Measurements from ENCODE around the gene KMT2C. TPM values are rescaled to one million over a fixed set of nuclear protein-coding genes. Genes with fewer than 3 reads are reported as not detected.
"Not testable (repeated sequence)": the region's sequence is repeated elsewhere in the genome, so short reads cannot be mapped to it uniquely, and the experiment has no call there.

KMT2C gene
- total and polyA plus RNA-seq, 2 of the 13 experiments (the other 11 are each of a cell fraction or from before 2014, with no cell fraction given), result 7.1 to 14.4 TPM

DNA sequence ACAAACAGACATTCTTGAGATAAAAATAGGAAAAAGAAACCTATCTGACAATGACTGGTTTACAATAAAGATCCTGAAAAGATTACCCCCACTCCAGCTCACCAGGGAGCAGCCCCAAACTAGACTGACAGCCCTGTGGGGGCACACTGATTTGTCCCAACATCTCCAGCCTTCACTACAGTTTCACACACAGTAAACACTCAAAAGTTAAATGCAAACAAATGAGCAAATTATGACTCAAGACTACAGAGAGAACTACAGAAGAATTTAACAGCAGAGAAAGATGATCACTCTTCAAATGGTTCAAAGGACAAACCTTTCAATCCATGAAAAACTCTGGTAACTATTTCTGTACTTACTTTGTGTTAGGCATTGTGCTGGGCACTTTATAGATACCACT is 176.2 kb downstream of the KMT2C start (continued):
- TF ChIP-seq, protein P1, sequence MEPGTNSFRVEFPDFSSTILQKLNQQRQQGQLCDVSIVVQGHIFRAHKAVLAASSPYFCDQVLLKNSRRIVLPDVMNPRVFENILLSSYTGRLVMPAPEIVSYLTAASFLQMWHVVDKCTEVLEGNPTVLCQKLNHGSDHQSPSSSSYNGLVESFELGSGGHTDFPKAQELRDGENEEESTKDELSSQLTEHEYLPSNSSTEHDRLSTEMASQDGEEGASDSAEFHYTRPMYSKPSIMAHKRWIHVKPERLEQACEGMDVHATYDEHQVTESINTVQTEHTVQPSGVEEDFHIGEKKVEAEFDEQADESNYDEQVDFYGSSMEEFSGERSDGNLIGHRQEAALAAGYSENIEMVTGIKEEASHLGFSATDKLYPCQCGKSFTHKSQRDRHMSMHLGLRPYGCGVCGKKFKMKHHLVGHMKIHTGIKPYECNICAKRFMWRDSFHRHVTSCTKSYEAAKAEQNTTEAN (CRISPR knock-in tag; conservative IDR thresholded peaks at IDR 0.05), result peak; percentile 98
- 0 out of 2 replicates have a peak, but pooled peaks have one; percentile 12 for TF ChIP-seq CEBPG (CRISPR knock-in tag; IDR thresholded peaks at IDR 0.05)
- not testable (repeated sequence) for TF ChIP-seq SOX13 (IDR thresholded peaks at IDR 0.05)
- peak in 1 of 2 experiments; percentile 26; a peak in 1 of 4 replicates for TF ChIP-seq SOX13 (CRISPR knock-in tag; conservative IDR thresholded peaks at IDR 0.05 in 1 of 2, IDR thresholded peaks at IDR 0.05 in 1 of 2)
- peak; percentile 52; the same call in 1 of the 2 replicates for TF ChIP-seq TCF7 (IDR thresholded peaks at IDR 0.05; ENCODE audit: low read depth)
- TF ChIP-seq, protein P2, sequence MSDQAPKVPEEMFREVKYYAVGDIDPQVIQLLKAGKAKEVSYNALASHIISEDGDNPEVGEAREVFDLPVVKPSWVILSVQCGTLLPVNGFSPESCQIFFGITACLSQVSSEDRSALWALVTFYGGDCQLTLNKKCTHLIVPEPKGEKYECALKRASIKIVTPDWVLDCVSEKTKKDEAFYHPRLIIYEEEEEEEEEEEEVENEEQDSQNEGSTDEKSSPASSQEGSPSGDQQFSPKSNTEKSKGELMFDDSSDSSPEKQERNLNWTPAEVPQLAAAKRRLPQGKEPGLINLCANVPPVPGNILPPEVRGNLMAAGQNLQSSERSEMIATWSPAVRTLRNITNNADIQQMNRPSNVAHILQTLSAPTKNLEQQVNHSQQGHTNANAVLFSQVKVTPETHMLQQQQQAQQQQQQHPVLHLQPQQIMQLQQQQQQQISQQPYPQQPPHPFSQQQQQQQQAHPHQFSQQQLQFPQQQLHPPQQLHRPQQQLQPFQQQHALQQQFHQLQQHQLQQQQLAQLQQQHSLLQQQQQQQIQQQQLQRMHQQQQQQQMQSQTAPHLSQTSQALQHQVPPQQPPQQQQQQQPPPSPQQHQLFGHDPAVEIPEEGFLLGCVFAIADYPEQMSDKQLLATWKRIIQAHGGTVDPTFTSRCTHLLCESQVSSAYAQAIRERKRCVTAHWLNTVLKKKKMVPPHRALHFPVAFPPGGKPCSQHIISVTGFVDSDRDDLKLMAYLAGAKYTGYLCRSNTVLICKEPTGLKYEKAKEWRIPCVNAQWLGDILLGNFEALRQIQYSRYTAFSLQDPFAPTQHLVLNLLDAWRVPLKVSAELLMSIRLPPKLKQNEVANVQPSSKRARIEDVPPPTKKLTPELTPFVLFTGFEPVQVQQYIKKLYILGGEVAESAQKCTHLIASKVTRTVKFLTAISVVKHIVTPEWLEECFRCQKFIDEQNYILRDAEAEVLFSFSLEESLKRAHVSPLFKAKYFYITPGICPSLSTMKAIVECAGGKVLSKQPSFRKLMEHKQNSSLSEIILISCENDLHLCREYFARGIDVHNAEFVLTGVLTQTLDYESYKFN (CRISPR knock-in tag; conservative IDR thresholded peaks at IDR 0.05), result peak; percentile 50
- peak; percentile 91 for TF ChIP-seq ZNF121 (CRISPR knock-in tag; IDR thresholded peaks at IDR 0.05)
- peak; percentile 48 for TF ChIP-seq GATAD2A (CRISPR knock-in tag; IDR thresholded peaks at IDR 0.05)
- TF ChIP-seq FOXA3 (CRISPR knock-in tag; IDR thresholded peaks at IDR 0.05), result peak; percentile 28; the same call in 1 of the 2 replicates

DNA sequence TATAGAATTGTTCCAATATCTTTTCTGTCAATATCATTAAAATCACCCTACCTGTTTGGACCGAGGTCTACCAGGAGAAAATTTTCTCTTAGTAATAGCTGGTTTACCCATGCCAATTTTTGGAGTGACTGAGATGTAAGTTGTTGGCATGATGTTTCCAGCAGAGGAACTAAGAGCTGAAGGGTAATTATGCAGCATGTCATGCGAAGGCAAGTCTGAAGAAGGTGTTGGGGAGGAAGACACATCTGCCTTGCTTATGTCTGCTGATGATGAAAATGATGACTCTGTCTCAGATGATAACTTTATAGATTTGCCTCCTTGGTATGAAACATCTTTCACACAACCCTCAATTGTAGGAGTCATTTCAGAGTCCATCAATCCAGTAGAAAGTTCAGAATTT is 188.0 kb downstream of the KMT2C start:
- H3K4me2 ChIP-seq (ENCODE audit: low read depth, low read length); H4K20me1 ChIP-seq (ENCODE audit: insufficient read depth, low read length); H3K9ac ChIP-seq (ENCODE audit: insufficient read depth, low read depth, low read length); DNase-seq (ENCODE audit: low spot score); intact Hi-C loops (cut with micrococcal nuclease; ENCODE audit: unreplicated experiment); ATAC-seq; H2AFZ ChIP-seq (ENCODE audit: low read length); POLR2A ChIA-PET; CTCF ChIA-PET (ENCODE audit: low intra/inter-chr PET ratio, low total read pairs); H3K9me3 ChIP-seq (ENCODE audit: low read length); BruUV-seq (replicated peaks); H3K79me2 ChIP-seq (ENCODE audit: insufficient read depth, low read length); H3K27ac ChIP-seq (ENCODE audit: extremely low read length, insufficient read depth, low read length); in situ Hi-C loops (cut with HindIII; ENCODE audit: extremely low pct_ligation_motif_present, low pct_unique_long_range_greater_than_20kb); H3K27me3 ChIP-seq (ENCODE audit: control insufficient read depth in 1 of 2, insufficient read depth in 2 of 2, low read length in 2 of 2); H3K4me1 ChIP-seq (ENCODE audit: insufficient read depth, low read length); H3K4me3 ChIP-seq (replicated peaks in 1 of 3; ENCODE audit: insufficient read depth in 1 of 3, low read depth in 2 of 3, low read length in 3 of 3): not testable (repeated sequence)
- WGBS (ENCODE audit: low lambda C conversion rate), result 42% methylated on average over 2 of the region's 2 CpGs
- peak; percentile 12 for FAIRE-seq
- H3K36me3 ChIP-seq (replicated peaks in 1 of 2; ENCODE audit: control insufficient read depth in 1 of 2, insufficient read depth in 2 of 2, low read length in 2 of 2), result peaks cover 1 to 12% of the 10 kb centered on the region in 2 experiments; a peak in 1 of 5 replicates

DNA sequence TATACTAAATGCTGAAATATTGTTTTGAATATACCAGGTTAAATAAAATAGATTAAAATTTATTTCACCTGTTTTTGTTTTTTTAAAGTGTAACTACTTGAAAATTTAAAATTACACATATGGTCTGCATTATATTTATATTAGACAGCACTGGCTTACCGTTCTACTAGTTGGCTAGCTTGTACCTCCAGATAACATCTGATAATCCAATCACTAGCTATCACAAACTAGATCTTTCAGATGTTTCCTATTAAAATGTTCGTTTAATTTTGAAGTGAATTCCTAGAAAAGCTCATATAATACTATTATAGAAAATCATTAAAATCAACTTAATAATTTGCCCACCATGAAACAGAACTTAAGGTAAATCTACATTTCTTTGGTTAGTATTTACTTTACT is 190.4 kb downstream of the KMT2C start:
- WGBS (ENCODE audit: low lambda C conversion rate), result 92% methylated on average over 2 of the region's 2 CpGs
- POLR2A ChIA-PET; H3K27ac ChIP-seq (ENCODE audit: extremely low read length, insufficient read depth, low read length); DNase-seq (ENCODE audit: low spot score); CTCF ChIA-PET (ENCODE audit: low intra/inter-chr PET ratio, low total read pairs); H3K9me3 ChIP-seq (ENCODE audit: low read length); intact Hi-C loops (cut with micrococcal nuclease; ENCODE audit: unreplicated experiment); FAIRE-seq; H3K4me2 ChIP-seq (ENCODE audit: low read depth, low read length); H2AFZ ChIP-seq (ENCODE audit: low read length); ATAC-seq; H3K27me3 ChIP-seq (ENCODE audit: control insufficient read depth in 1 of 2, insufficient read depth in 2 of 2, low read length in 2 of 2); H3K36me3 ChIP-seq (replicated peaks in 1 of 2; ENCODE audit: control insufficient read depth in 1 of 2, insufficient read depth in 2 of 2, low read length in 2 of 2); H3K79me2 ChIP-seq (ENCODE audit: insufficient read depth, low read length); H3K4me1 ChIP-seq (ENCODE audit: insufficient read depth, low read length); H3K4me3 ChIP-seq (replicated peaks in 1 of 3; ENCODE audit: insufficient read depth in 1 of 3, low read depth in 2 of 3, low read length in 3 of 3); H3K9ac ChIP-seq (ENCODE audit: insufficient read depth, low read depth, low read length); BruUV-seq (replicated peaks); in situ Hi-C loops (cut with HindIII; ENCODE audit: extremely low pct_ligation_motif_present, low pct_unique_long_range_greater_than_20kb); H4K20me1 ChIP-seq (ENCODE audit: insufficient read depth, low read length): not testable (repeated sequence)
